ENCODE results near the gene SRGAP1. TPM values are rescaled to one million over a fixed set of nuclear protein-coding genes. Genes with fewer than 3 reads are reported as not detected.
A peak's percentile ranks its signal among the peaks of the same experiment; 100 is the strongest.

The SRGAP1 gene
- total and polyA plus RNA-seq, 8 donors = 9.6 to 15.6 (median 11.7) TPM

- DNase-seq (no peak), ATAC-seq (no peak)
- H3K4me3 ChIP-seq = no peak overlapping the region
- H3K4me1 ChIP-seq = peaks cover 0 to 32% of the 10 kb centered on the region in 2 donors
- H3K36me3 ChIP-seq = no peaks in the 10 kb centered on the region
- TF ChIP-seq CTCF (IDR thresholded peaks at IDR 0.05) = no peak
- no peaks in the 10 kb centered on the region for H3K9me3 ChIP-seq
- intact Hi-C loops (cut with DNase I) = loop anchor here in 1 of 2 donors (10.0 kb wide), 1 partner anchor 154 kb away; no protein-coding TSS in a partner anchor
- no peaks in the 10 kb centered on the region for H3K27me3 ChIP-seq
- H3K27ac ChIP-seq = no peak overlapping the region
Observed at GRCh38 chr12:63941166-63941800, 96.8 kb downstream of the SRGAP1 start.

GRCh38 chr12:63941879-63942278 is 97.4 kb downstream of the SRGAP1 start:
- Histone ChIP-seq H3K4me3 (no peak overlapping the region), H3K27ac (peak overlapping the region in 1 of 2 donors; percentile 31), H3K27me3 (no peaks in the 10 kb centered on the region), H3K4me1 (peaks cover 0 to 32% of the 10 kb centered on the region in 2 donors), H3K36me3 (no peaks in the 10 kb centered on the region), H3K9me3 (no peaks in the 10 kb centered on the region)
- intact Hi-C loops (cut with DNase I) = loop anchor here in 1 of 2 donors (10.0 kb wide), 1 partner anchor 153 kb away; no protein-coding TSS in a partner anchor
- TF ChIP-seq CTCF (IDR thresholded peaks at IDR 0.05) = no peak
- DNase-seq = no peak
- ATAC-seq = no peak

- TF ChIP-seq CTCF (IDR thresholded peaks at IDR 0.05) = no peak
- no peaks in the 10 kb centered on the region for H3K27me3 ChIP-seq
- H3K27ac ChIP-seq = peak overlapping the region; percentile 8 to 31
- ATAC-seq (peak; percentile 23), DNase-seq (no peak)
- intact Hi-C loops (cut with DNase I) = loop anchor here in 1 of 2 donors (10.0 kb wide), 1 partner anchor 152 kb away; no protein-coding TSS in a partner anchor
- H3K4me1 ChIP-seq = peaks cover 0 to 32% of the 10 kb centered on the region in 2 donors
- no peak overlapping the region for H3K4me3 ChIP-seq
- H3K9me3 ChIP-seq = no peaks in the 10 kb centered on the region
- no peaks in the 10 kb centered on the region for H3K36me3 ChIP-seq
Observed at GRCh38 chr12:63942464-63943241, 98.2 kb downstream of the SRGAP1 start.

GRCh38 chr12:63944034-63944579 is 99.6 kb downstream of the SRGAP1 start:
- no peaks in the 10 kb centered on the region for H3K27me3 ChIP-seq
- ATAC-seq (no peak), DNase-seq (no peak)
- no peak overlapping the region for H3K27ac ChIP-seq
- no peak for TF ChIP-seq CTCF (IDR thresholded peaks at IDR 0.05)
- no peaks in the 10 kb centered on the region for H3K36me3 ChIP-seq
- H3K4me3 ChIP-seq = no peak overlapping the region
- intact Hi-C loops (cut with DNase I) = loop anchor here in 1 of 2 donors (10.0 kb wide), 1 partner anchor 151 kb away; no protein-coding TSS in a partner anchor
- no peaks in the 10 kb centered on the region for H3K9me3 ChIP-seq
- H3K4me1 ChIP-seq = peaks cover 0 to 32% of the 10 kb centered on the region in 2 donors
